GM12892 (cell line): ENCODE results near the gene TSC22D1.

Source experiments
- DNase-seq: peaks from one replicate; pipeline ENCODE4 v3.0.0; 2011; ENCODE audit not compliant: insufficient read length
- FAIRE-seq: peaks from 2 replicates; lab custom pipeline; 2011; peaks lifted over from hg19 to GRCh38; lab: Jason Lieb, UNC
- POLR2A ChIP-seq: IDR thresholded peaks from 2 replicates; pipeline ENCODE4 v1.6.1; 2011; ENCODE audit warnings: low read depth, low read length, control low read depth
- POLR2AphosphoS5 ChIP-seq: IDR thresholded peaks from 2 replicates; pipeline ENCODE4 v1.6.1; 2011; ENCODE audit warnings: low read depth, low read length, control low read depth
- TAF1 ChIP-seq: IDR thresholded peaks from 2 replicates; pipeline ENCODE4 v1.6.1; 2011; ENCODE audit warnings: low read depth, mild to moderate bottlenecking, control low read depth, low read length, borderline replicate concordance

TSC22D1 gene

DNA sequence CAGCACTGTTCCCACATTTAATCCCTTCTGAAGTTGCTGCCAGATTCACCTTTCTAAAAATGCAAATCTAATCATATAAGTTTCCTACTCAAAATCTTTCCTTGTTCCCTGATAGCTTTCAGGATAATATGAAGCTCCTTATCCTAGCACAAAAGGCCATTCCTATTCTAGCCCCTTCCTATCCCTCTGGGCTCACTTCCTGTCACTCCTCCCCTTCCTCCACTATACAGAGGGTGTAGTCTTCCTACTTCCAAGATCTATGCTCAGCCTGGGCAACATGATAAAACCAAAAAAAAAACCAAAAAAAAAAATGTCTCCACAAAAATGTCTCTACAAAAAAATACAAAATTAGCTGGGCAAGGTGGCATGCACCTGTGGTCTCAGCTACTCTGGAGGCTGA lies 78.3 kb downstream of the TSC22D1 start:
- FAIRE-seq, result no peak
- DNase-seq, result no peak
- no peak for TF ChIP-seq TAF1
- no peak for TF ChIP-seq POLR2AphosphoS5
- TF ChIP-seq POLR2A, result no peak

DNA sequence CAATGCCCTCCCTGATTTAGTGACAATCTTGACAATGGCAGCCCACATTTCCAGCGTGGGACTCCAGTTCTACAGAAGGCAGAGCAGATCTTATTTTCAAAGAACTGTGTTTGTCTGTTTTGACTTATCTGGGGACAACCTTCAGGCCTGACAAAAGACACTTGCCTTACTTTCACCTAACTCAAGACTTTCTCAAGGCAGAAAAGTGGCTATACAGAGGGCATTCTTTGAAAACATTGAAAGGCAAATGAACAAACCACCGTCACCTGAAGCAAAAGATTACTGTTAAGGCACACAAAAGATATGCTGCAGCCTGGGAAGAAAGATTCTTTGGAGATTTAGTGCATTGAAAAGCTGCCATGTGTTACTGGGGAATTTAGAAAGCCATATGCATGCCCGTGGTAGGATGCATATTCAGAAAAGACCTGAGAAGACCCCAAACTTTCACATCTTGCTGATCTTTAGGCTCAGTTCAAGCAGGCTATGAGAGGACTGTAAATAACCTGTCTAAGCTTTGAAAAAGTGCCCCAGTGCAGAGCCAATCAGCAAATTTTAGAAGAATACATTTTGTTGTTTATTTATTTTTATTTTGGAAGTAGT lies 82.8 kb downstream of the TSC22D1 start:
- no peak for TF ChIP-seq TAF1
- no peak for TF ChIP-seq POLR2AphosphoS5
- no peak for TF ChIP-seq POLR2A
- DNase-seq (no peak), FAIRE-seq (no peak)

DNA sequence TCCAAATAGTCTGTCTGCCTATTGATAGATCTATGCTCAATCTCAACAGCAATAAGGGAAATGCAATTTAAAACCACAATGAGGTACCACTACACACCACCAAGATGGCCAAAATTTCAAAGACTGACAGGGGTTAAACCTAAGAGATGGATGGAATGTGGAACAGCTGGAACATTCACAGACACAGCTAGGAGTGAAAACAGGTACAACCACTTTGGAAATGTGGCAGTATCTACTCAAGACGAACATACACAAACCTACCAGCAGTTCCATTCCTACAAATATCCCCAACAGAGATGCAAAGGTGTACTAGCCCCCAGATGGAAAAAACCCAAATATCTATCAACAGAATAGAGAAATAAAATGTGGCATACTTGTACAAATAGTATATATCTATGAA lies 86.4 kb downstream of the TSC22D1 start:
- DNase-seq (no peak), FAIRE-seq (no peak)
- TF ChIP-seq POLR2AphosphoS5 (no peak), POLR2A (no peak)

DNA sequence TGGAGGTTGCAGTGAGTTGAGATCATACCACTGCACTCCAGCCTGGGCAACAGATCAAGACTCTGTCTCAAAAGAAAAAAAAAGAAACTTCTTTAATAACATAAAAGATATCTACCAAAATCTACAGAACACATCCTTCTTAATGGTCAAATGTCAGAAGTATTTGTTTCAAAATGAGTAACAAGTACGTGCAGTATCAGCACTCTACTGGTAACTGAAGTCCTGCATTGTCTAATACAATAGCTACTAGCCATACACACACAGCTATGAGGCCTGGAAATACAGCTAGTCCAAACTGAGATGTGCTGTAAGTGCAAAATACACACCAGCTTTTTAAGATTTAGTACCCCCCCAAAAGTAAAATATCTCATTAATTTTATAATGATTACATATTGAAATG lies 88.1 kb downstream of the TSC22D1 start:
- FAIRE-seq (peak; percentile 65), DNase-seq (no peak)
- no peak for TF ChIP-seq POLR2AphosphoS5
- no peak for TF ChIP-seq TAF1
- TF ChIP-seq POLR2A, result no peak

DNA sequence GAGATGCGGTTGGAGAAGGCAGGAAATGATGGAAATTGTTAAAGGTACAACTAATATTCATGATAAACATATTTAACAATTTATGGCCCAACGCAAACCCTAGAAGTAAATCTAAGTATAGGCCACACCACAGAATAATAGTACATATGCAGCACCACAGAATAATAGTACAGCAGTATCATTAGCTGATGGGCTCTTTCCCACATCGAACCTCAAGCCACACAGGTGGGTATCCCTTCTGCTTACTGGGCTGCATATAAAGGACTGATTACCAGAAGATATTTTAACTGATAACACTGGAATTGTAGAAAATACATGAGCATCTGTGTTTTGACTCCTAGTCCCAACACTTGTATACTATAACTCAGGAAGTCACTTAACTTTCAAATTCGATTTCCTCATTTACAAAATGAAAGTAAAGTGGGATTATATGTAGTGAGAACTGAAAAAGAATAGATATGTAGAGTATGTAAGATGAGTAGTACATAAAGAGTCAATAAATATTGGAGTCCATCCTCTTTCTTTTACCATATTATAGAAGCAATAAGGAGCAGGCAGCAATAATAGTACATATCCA lies 91.5 kb downstream of the TSC22D1 start:
- TF ChIP-seq TAF1 (no peak), POLR2AphosphoS5 (no peak), POLR2A (no peak)
- no peak for DNase-seq
- peak; percentile 61 for FAIRE-seq

DNA sequence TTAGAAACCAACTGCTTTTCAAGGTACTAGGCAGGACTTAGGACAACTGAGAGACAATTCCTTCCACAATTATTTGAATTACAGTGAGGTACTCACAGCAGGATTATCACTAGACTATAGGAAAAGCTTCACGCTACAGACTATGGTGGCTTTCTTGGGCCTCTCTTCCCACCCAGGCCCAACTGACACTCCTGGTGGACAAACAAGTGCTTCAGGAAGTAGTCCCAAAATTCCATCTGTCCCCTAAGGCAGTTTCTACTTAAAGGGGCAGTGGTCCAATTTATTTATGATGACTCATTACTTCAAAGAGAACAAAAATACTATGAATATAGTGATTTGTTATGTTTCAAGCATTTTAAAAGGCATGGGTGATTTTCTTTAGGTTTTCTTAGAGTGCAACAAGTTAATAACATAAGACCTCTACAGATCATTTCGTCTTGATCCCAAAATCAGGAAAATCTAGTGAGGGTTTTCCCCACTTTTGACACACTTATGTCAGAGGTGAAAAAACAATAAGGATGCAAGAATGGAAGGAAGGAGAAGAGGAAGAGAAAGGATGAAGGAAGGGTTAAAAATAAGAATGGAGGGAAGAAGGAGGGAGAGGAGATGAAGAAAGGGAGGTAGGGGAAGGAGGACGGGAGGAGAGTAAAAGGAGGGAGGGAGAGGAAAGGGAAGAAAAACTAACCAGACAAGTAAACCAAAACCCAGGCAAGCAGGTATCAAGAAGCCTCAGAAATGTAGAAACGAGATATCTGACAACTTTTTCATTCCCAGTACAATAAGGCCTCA lies 101.8 kb downstream of the TSC22D1 start:
- no peak for DNase-seq
- FAIRE-seq, result no peak
- no peak for TF ChIP-seq TAF1
- TF ChIP-seq POLR2A, result no peak
- no peak for TF ChIP-seq POLR2AphosphoS5

DNA sequence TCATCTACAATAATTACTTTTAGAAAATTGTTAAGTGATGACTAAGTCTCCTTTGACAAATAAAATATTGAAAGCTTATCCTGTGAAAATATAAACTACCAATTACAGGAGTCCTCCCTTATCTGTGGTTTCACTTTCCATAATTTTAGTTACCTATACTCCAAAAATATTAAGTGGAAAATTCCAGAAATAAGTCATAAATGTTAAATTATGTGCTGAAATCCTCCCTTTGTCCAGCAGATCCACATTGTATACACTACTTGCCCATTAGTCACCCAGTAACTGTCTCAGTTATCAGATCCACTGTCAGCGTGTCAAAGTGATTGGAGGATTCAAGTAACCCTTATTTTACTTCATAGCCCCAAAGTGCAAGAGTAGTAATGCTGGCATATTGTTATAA lies 104.4 kb downstream of the TSC22D1 start:
- no peak for DNase-seq
- TF ChIP-seq POLR2AphosphoS5 (no peak), POLR2A (no peak), TAF1 (no peak)
- no peak for FAIRE-seq

DNA sequence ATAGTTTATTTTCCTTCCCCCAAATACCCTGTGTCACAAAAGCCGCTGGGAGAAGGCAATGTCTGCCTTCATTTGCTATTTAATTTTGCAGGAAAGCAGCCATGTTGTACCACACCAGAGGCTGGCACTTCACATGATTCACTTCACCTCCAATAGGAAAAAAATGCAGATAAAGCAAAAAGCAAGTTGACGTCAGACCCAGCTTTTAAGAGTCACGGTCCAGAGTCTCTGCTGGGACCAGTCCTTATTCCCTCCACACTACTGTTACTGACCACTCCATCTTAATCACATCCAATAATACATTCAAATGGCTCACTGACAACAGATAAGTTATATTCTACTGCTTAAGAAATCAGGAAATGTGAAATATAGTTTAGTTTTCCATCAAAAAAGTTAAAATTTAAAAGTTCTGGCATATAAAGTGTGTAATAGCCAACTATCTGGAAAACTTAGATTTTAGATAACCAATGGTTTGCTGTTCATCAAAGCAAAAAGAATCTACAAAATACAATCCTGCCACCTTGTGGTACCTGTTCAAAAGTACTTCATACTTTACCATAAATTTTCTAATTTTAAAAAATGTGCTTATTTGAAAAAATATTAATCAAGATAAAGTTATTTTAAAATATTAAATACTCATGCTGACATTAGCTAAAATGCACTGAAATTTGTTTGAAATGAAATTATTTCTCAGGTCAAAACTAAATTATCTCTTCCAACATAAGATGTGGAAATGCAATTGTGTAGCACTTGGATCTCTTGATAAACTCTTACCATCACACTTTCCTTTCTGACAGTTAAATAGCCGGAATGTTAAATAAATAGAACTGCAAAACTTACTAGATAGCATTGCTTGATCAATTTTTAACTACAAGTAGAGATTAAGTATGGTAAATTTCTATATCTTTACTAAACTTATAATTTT lies 105.2 kb downstream of the TSC22D1 start:
- DNase-seq (no peak), FAIRE-seq (no peak)
- TF ChIP-seq TAF1 (no peak), POLR2A (no peak), POLR2AphosphoS5 (no peak)

DNA sequence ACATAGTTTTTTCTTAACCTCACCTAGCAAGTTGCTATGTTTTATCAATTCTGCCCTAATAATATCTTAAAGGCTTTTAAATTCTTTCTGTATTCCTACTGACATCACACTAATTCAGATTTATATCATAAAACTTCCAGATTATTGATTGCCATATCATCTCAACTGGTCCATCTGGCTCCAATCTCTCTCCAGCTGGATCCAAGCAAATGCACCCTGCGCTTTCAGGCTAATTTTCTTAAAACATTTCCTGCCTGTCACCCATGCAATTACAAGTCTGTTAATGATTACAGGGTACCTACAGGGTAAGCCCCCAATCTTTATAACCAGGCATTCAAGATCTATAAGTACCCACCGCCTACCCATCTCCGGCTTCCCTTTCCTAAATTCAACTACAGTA lies 107.3 kb downstream of the TSC22D1 start:
- no peak for TF ChIP-seq POLR2A
- no peak for TF ChIP-seq POLR2AphosphoS5
- TF ChIP-seq TAF1, result no peak
- FAIRE-seq, result no peak
- DNase-seq, result no peak

DNA sequence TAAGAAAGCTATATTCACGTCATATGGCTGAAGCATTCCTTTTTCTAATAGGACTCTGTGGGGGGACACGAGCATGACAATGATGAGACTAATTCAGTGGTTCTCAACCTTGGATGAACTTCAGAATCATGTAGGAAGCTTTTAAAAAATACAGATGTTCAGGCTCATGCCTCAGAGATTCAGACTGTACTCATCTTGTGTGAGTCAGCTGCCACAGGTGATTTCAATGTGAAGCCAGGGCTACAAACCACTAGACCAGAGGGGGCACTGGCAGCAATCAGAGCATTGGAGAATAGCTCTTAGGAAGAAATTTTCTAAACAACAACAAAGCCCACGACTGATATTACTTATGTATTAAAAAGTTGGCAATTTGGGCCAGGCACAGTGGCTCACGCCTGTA lies 110.8 kb downstream of the TSC22D1 start:
- no peak for TF ChIP-seq POLR2A
- TF ChIP-seq POLR2AphosphoS5, result no peak
- FAIRE-seq, result no peak
- DNase-seq, result no peak

DNA sequence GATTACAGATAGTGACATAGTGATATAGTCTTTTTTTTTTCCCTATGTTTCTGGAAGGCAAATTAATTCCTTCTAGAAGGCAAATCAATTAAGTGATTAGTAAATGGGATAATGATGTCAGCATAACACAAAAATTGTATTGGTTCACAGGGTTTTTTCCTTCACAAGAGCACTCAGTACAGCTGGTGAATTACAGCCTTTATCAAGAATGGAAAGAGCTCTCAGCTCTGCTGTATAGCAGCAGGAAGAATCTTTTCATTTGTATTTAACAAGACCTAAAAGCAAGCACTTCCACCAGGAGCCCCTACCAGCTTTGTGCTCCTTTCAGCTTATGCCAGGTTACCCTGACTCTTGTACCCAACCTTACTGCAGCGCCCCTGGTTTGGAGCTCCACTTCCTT lies 111.7 kb downstream of the TSC22D1 start:
- no peak for FAIRE-seq
- TF ChIP-seq POLR2A (no peak), POLR2AphosphoS5 (no peak)
- no peak for DNase-seq
